Measurements from ENCODE around the gene HAT1.
"Not testable (repeated sequence)": the region's sequence is repeated elsewhere in the genome, so short reads cannot be mapped to it uniquely, and the experiment has no call there.

DNA sequence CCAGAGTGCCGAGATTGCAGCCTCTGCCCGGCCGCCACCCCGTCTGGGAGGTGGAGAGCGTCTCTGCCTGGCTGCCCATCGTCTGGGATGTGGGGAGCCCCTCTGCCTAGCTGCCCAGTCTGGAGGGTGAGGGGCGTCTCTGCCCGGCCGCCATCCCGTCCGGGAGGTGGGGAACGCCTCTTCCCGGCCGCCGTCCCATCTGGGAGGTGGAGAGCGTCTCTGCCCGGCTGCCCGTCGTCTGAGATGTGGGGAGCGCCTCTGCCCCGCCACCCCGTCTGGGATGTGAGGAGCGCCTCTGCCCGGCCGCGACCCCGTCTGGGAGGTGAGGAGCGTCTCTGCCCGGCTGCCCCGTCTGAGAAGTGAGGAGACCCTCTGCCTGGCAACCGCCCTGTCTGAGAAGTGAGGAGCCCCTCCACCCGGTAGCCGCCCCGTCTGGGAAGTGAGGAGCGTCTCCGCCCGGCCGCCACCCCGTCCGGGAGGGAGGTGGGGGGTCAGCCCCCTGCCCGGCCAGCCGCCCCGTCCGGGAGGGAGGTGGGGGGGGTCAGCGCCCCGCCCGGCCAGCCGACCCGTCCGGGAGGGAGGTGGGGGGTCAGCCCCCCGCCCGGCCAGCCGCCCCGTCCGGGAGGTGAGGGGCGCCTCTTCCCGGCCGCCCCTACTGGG lies 22.5 kb upstream of the HAT1 start:
- TF ChIP-seq, protein P1, sequence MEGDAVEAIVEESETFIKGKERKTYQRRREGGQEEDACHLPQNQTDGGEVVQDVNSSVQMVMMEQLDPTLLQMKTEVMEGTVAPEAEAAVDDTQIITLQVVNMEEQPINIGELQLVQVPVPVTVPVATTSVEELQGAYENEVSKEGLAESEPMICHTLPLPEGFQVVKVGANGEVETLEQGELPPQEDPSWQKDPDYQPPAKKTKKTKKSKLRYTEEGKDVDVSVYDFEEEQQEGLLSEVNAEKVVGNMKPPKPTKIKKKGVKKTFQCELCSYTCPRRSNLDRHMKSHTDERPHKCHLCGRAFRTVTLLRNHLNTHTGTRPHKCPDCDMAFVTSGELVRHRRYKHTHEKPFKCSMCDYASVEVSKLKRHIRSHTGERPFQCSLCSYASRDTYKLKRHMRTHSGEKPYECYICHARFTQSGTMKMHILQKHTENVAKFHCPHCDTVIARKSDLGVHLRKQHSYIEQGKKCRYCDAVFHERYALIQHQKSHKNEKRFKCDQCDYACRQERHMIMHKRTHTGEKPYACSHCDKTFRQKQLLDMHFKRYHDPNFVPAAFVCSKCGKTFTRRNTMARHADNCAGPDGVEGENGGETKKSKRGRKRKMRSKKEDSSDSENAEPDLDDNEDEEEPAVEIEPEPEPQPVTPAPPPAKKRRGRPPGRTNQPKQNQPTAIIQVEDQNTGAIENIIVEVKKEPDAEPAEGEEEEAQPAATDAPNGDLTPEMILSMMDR (IDR thresholded peaks at IDR 0.05) = not testable (repeated sequence)
- TF ChIP-seq POLR2A (IDR thresholded peaks at IDR 0.05) = not testable (repeated sequence)
